Measurements from ENCODE around the gene IRF5.

IRF5 gene

GRCh38 chr7:128928882-128929788 is 8.6 kb upstream of the IRF5 start:
- peaks cover 2% of the 10 kb centered on the region for H3K36me3 ChIP-seq (ENCODE audit: control insufficient read depth, insufficient read depth, low read length)
- H3K4me3 ChIP-seq (ENCODE audit: low read depth, low read length): no peak overlapping the region
- no peaks in the 10 kb centered on the region for H3K9me3 ChIP-seq (ENCODE audit: control insufficient read depth, insufficient read depth, low read length)
- no peaks in the 10 kb centered on the region for H3K4me1 ChIP-seq (ENCODE audit: control insufficient read depth, insufficient read depth, low read length)
- no peak overlapping the region for H3K9ac ChIP-seq (ENCODE audit: low read depth, low read length)
- no peaks in the 10 kb centered on the region for H3K27me3 ChIP-seq (ENCODE audit: control insufficient read depth, insufficient read depth, low read length)

- Histone ChIP-seq H3K27me3 (ENCODE audit: control insufficient read depth, insufficient read depth, low read length) (peaks cover 13% of the 10 kb centered on the region), H3K4me1 (ENCODE audit: control insufficient read depth, insufficient read depth, low read length) (no peaks in the 10 kb centered on the region), H3K36me3 (ENCODE audit: control insufficient read depth, insufficient read depth, low read length) (peaks cover 2% of the 10 kb centered on the region), H3K4me3 (ENCODE audit: low read depth, low read length) (no peak overlapping the region), H3K9me3 (ENCODE audit: control insufficient read depth, insufficient read depth, low read length) (no peaks in the 10 kb centered on the region), H3K9ac (ENCODE audit: low read depth, low read length) (no peak overlapping the region)
These were observed 6.4 kb upstream of the IRF5 start for GRCh38 chr7:128931190-128931798.

- Histone ChIP-seq H3K9me3 (ENCODE audit: control insufficient read depth, insufficient read depth, low read length) (no peaks in the 10 kb centered on the region), H3K4me1 (ENCODE audit: control insufficient read depth, insufficient read depth, low read length) (no peaks in the 10 kb centered on the region), H3K9ac (ENCODE audit: low read depth, low read length) (no peak overlapping the region), H3K36me3 (ENCODE audit: control insufficient read depth, insufficient read depth, low read length) (peaks cover 2% of the 10 kb centered on the region), H3K4me3 (ENCODE audit: low read depth, low read length) (no peak overlapping the region), H3K27me3 (ENCODE audit: control insufficient read depth, insufficient read depth, low read length) (peaks cover 22% of the 10 kb centered on the region)
These were observed 5.5 kb upstream of the IRF5 start for GRCh38 chr7:128931965-128932861.

GRCh38 chr7:128932862-128933179 is 4.9 kb upstream of the IRF5 start:
- H3K4me3 ChIP-seq (ENCODE audit: low read depth, low read length): no peak overlapping the region
- H3K9ac ChIP-seq (ENCODE audit: low read depth, low read length): no peak overlapping the region
- peaks cover 27% of the 10 kb centered on the region for H3K27me3 ChIP-seq (ENCODE audit: control insufficient read depth, insufficient read depth, low read length)
- H3K9me3 ChIP-seq (ENCODE audit: control insufficient read depth, insufficient read depth, low read length): no peaks in the 10 kb centered on the region
- H3K36me3 ChIP-seq (ENCODE audit: control insufficient read depth, insufficient read depth, low read length): peaks cover 2% of the 10 kb centered on the region
- no peaks in the 10 kb centered on the region for H3K4me1 ChIP-seq (ENCODE audit: control insufficient read depth, insufficient read depth, low read length)

GRCh38 chr7:128933180-128933891 is 4.4 kb upstream of the IRF5 start:
- H3K36me3 ChIP-seq (ENCODE audit: control insufficient read depth, insufficient read depth, low read length): peaks cover under 1% of the 10 kb centered on the region
- no peak overlapping the region for H3K4me3 ChIP-seq (ENCODE audit: low read depth, low read length)
- no peak overlapping the region for H3K9ac ChIP-seq (ENCODE audit: low read depth, low read length)
- no peaks in the 10 kb centered on the region for H3K4me1 ChIP-seq (ENCODE audit: control insufficient read depth, insufficient read depth, low read length)
- no peaks in the 10 kb centered on the region for H3K9me3 ChIP-seq (ENCODE audit: control insufficient read depth, insufficient read depth, low read length)
- peaks cover 28% of the 10 kb centered on the region for H3K27me3 ChIP-seq (ENCODE audit: control insufficient read depth, insufficient read depth, low read length)

GRCh38 chr7:128934361-128935341 is 3.1 kb upstream of the IRF5 start:
- Histone ChIP-seq H3K9ac (ENCODE audit: low read depth, low read length) (no peak overlapping the region), H3K4me3 (ENCODE audit: low read depth, low read length) (no peak overlapping the region), H3K9me3 (ENCODE audit: control insufficient read depth, insufficient read depth, low read length) (no peaks in the 10 kb centered on the region), H3K27me3 (ENCODE audit: control insufficient read depth, insufficient read depth, low read length) (peaks cover 39% of the 10 kb centered on the region), H3K36me3 (ENCODE audit: control insufficient read depth, insufficient read depth, low read length) (no peaks in the 10 kb centered on the region), H3K4me1 (ENCODE audit: control insufficient read depth, insufficient read depth, low read length) (no peaks in the 10 kb centered on the region)

GRCh38 chr7:128935342-128935730 is 2.4 kb upstream of the IRF5 start:
- Histone ChIP-seq H3K36me3 (ENCODE audit: control insufficient read depth, insufficient read depth, low read length) (no peaks in the 10 kb centered on the region), H3K4me3 (ENCODE audit: low read depth, low read length) (no peak overlapping the region), H3K9ac (ENCODE audit: low read depth, low read length) (no peak overlapping the region), H3K4me1 (ENCODE audit: control insufficient read depth, insufficient read depth, low read length) (no peaks in the 10 kb centered on the region), H3K9me3 (ENCODE audit: control insufficient read depth, insufficient read depth, low read length) (no peaks in the 10 kb centered on the region), H3K27me3 (ENCODE audit: control insufficient read depth, insufficient read depth, low read length) (peaks cover 46% of the 10 kb centered on the region)

- Histone ChIP-seq H3K9ac (ENCODE audit: low read depth, low read length) (no peak overlapping the region), H3K36me3 (ENCODE audit: control insufficient read depth, insufficient read depth, low read length) (no peaks in the 10 kb centered on the region), H3K4me1 (ENCODE audit: control insufficient read depth, insufficient read depth, low read length) (no peaks in the 10 kb centered on the region), H3K9me3 (ENCODE audit: control insufficient read depth, insufficient read depth, low read length) (no peaks in the 10 kb centered on the region), H3K4me3 (ENCODE audit: low read depth, low read length) (no peak overlapping the region), H3K27me3 (ENCODE audit: control insufficient read depth, insufficient read depth, low read length) (peaks cover 53% of the 10 kb centered on the region)
These were observed 929 bp upstream of the IRF5 start for GRCh38 chr7:128936798-128937197.

GRCh38 chr7:128937271-128937646 is 468 bp upstream of the IRF5 start:
- Histone ChIP-seq H3K9me3 (ENCODE audit: control insufficient read depth, insufficient read depth, low read length) (no peaks in the 10 kb centered on the region), H3K36me3 (ENCODE audit: control insufficient read depth, insufficient read depth, low read length) (no peaks in the 10 kb centered on the region), H3K4me1 (ENCODE audit: control insufficient read depth, insufficient read depth, low read length) (no peaks in the 10 kb centered on the region), H3K4me3 (ENCODE audit: low read depth, low read length) (peak overlapping the region; percentile 67), H3K9ac (ENCODE audit: low read depth, low read length) (no peak overlapping the region), H3K27me3 (ENCODE audit: control insufficient read depth, insufficient read depth, low read length) (peaks cover 53% of the 10 kb centered on the region)

GRCh38 chr7:128938544-128939074 is 882 bp downstream of the IRF5 start:
- H3K9ac ChIP-seq (ENCODE audit: low read depth, low read length): peak overlapping the region; percentile 16
- peak overlapping the region; percentile 67 for H3K4me3 ChIP-seq (ENCODE audit: low read depth, low read length)
- no peaks in the 10 kb centered on the region for H3K36me3 ChIP-seq (ENCODE audit: control insufficient read depth, insufficient read depth, low read length)
- H3K4me1 ChIP-seq (ENCODE audit: control insufficient read depth, insufficient read depth, low read length): no peaks in the 10 kb centered on the region
- peaks cover 53% of the 10 kb centered on the region for H3K27me3 ChIP-seq (ENCODE audit: control insufficient read depth, insufficient read depth, low read length)
- no peaks in the 10 kb centered on the region for H3K9me3 ChIP-seq (ENCODE audit: control insufficient read depth, insufficient read depth, low read length)
